ENCODE data around the gene WBP2NL. TPM values are rescaled to one million over a fixed set of nuclear protein-coding genes. Genes with fewer than 3 reads are reported as not detected.

WBP2NL gene
- total and polyA plus RNA-seq, 2 donors (not counting 1 experiment from before 2014, with no cell fraction given): 1.6 to 10.4 TPM

DNA sequence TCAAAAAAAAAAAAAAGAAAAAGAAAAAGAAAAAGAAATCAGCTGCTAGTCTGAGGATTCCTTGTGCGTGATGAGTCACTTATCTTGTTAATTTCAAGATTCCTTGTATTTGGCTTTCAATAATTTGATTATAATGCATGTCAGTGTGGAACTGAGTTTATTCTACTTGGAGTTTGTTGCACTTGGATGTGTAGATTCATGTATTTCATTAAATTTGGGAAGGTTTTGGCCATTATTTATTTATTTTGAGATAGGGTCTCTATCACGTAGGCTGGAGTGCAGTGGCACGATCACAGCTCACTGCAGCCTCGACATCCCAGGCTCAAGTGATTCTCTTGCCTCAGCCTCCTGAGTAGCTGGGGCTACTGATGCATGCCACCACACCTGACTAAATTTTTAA is 14.8 kb downstream of the WBP2NL start:
- no peaks in the 10 kb centered on the region for H3K4me1 ChIP-seq (ENCODE audit: control insufficient read depth in 2 of 2, insufficient read depth in 2 of 2, low read length in 2 of 2)
- TF ChIP-seq, protein P1, sequence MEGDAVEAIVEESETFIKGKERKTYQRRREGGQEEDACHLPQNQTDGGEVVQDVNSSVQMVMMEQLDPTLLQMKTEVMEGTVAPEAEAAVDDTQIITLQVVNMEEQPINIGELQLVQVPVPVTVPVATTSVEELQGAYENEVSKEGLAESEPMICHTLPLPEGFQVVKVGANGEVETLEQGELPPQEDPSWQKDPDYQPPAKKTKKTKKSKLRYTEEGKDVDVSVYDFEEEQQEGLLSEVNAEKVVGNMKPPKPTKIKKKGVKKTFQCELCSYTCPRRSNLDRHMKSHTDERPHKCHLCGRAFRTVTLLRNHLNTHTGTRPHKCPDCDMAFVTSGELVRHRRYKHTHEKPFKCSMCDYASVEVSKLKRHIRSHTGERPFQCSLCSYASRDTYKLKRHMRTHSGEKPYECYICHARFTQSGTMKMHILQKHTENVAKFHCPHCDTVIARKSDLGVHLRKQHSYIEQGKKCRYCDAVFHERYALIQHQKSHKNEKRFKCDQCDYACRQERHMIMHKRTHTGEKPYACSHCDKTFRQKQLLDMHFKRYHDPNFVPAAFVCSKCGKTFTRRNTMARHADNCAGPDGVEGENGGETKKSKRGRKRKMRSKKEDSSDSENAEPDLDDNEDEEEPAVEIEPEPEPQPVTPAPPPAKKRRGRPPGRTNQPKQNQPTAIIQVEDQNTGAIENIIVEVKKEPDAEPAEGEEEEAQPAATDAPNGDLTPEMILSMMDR (IDR thresholded peaks at IDR 0.05): no peak
- TF ChIP-seq EZH2 (IDR thresholded peaks at IDR 0.05; ENCODE audit: borderline replicate concordance, insufficient read depth, low read depth, low read length, poor library complexity, severe bottlenecking): no peak
- H3K27me3 ChIP-seq (replicated peaks in 1 of 4; ENCODE audit: control extremely low read depth in 1 of 4, control insufficient read depth in 3 of 4, insufficient read depth in 4 of 4, low read length in 3 of 4): peaks cover 0 to 4% (median 0%) of the 10 kb centered on the region in 4 experiments
- no peak for DNase-seq
- no peak for ATAC-seq (ENCODE audit: low read depth)
- intact Hi-C loops (cut with micrococcal nuclease): no loop called here
- peaks cover 5% of the 10 kb centered on the region for H3K9me3 Mint-ChIP-seq (ENCODE audit: insufficient read depth)
- H3K4me3 Mint-ChIP-seq: no peak overlapping the region
- no peaks in the 10 kb centered on the region for H3K36me3 ChIP-seq (replicated peaks in 1 of 2; ENCODE audit: control extremely low read depth in 1 of 2, control insufficient read depth in 1 of 2, extremely low read depth in 1 of 2, insufficient read depth in 2 of 2, low read length in 1 of 2)
- no peaks in the 10 kb centered on the region for H4K20me1 ChIP-seq (ENCODE audit: control insufficient read depth, insufficient read depth, low read length, poor library complexity, severe bottlenecking)
- ChIA-PET CTCF (no interaction called here), POLR2A (no interaction called here)
- H3K27ac ChIP-seq (ENCODE audit: low read length in 2 of 2): no peak overlapping the region
- no peak overlapping the region for H3K27ac Mint-ChIP-seq
- no peak overlapping the region for H3K4me3 ChIP-seq (ENCODE audit: control extremely low read depth in 1 of 5, extremely low read depth in 1 of 5, insufficient read depth in 1 of 5, low read depth in 2 of 5, low read length in 4 of 5)
- H3K4me2 ChIP-seq (replicated peaks; ENCODE audit: low read depth, low read length, poor library complexity, severe bottlenecking): no peak overlapping the region
- H3K4me1 Mint-ChIP-seq: peaks cover 2% of the 10 kb centered on the region
- no peak overlapping the region for H3K9ac ChIP-seq (ENCODE audit: low read length)
- no peaks in the 10 kb centered on the region for H3K79me2 ChIP-seq (ENCODE audit: control insufficient read depth, insufficient read depth, low read length)
- no peak overlapping the region for H2AFZ ChIP-seq (ENCODE audit: insufficient read depth, low read depth, low read length, poor library complexity, severe bottlenecking)
- peaks cover 3% of the 10 kb centered on the region for H3K27me3 Mint-ChIP-seq
- WGBS (ENCODE audit: insufficient coverage): 72% methylated on average over 3 of the region's 4 CpGs
- peaks cover 4 to 25% (median 24%) of the 10 kb centered on the region in 3 donors for H3K9me3 ChIP-seq (ENCODE audit: control extremely low read depth in 1 of 3, control insufficient read depth in 2 of 3, insufficient read depth in 1 of 3, low read length in 2 of 3)

DNA sequence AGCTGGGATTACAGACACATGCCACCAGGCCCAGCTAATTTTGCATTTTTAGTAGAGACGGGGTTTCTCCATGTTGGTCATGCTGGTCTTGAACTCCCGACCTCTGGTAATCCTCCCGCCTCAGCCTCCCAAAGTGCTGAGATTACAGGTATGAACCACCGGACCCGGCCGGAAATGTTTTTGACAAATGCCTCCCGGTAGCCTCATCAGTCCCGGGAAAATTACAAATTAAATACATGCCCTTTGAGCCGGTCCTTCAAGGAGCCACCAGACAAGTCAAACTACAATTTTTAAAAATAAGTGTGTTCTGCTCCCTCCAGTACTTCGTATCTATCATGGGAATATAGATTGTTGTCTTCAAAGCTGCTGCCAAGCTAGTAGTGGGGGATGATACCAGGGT is 17.5 kb downstream of the WBP2NL start:
- TF ChIP-seq, protein P1 (IDR thresholded peaks at IDR 0.05): no peak
- no peak for TF ChIP-seq EZH2 (IDR thresholded peaks at IDR 0.05; ENCODE audit: borderline replicate concordance, insufficient read depth, low read depth, low read length, poor library complexity, severe bottlenecking)
- intact Hi-C loops (cut with micrococcal nuclease): no loop called here
- Mint-ChIP-seq H3K27me3 (no peaks in the 10 kb centered on the region), H3K4me3 (no peak overlapping the region), H3K4me1 (peaks cover 2% of the 10 kb centered on the region), H3K27ac (no peak overlapping the region), H3K9me3 (ENCODE audit: insufficient read depth) (no peaks in the 10 kb centered on the region)
- no peak overlapping the region for H3K4me3 ChIP-seq (ENCODE audit: control extremely low read depth in 1 of 5, extremely low read depth in 1 of 5, insufficient read depth in 1 of 5, low read depth in 2 of 5, low read length in 4 of 5)
- ATAC-seq (ENCODE audit: low read depth) (no peak), DNase-seq (no peak)
- H4K20me1 ChIP-seq (ENCODE audit: control insufficient read depth, insufficient read depth, low read length, poor library complexity, severe bottlenecking): no peaks in the 10 kb centered on the region
- CTCF ChIA-PET: interaction anchor here (0.5 to 1.3 kb wide), 4 partner anchors 9 to 158 kb away, joined by 3 read pairs; no protein-coding TSS in a partner anchor
- H3K9ac ChIP-seq (ENCODE audit: low read length): no peak overlapping the region
- no peak overlapping the region for H3K4me2 ChIP-seq (replicated peaks; ENCODE audit: low read depth, low read length, poor library complexity, severe bottlenecking)
- peaks cover 0 to 13% (median 5%) of the 10 kb centered on the region in 3 donors for H3K9me3 ChIP-seq (ENCODE audit: control extremely low read depth in 1 of 3, control insufficient read depth in 2 of 3, insufficient read depth in 1 of 3, low read length in 2 of 3)
- H3K27me3 ChIP-seq (replicated peaks in 1 of 4; ENCODE audit: control extremely low read depth in 1 of 4, control insufficient read depth in 3 of 4, insufficient read depth in 4 of 4, low read length in 3 of 4): peaks cover 0 to 4% (median 0%) of the 10 kb centered on the region in 4 experiments
- no peaks in the 10 kb centered on the region for H3K4me1 ChIP-seq (ENCODE audit: control insufficient read depth in 2 of 2, insufficient read depth in 2 of 2, low read length in 2 of 2)
- no peak overlapping the region for H2AFZ ChIP-seq (ENCODE audit: insufficient read depth, low read depth, low read length, poor library complexity, severe bottlenecking)
- no peaks in the 10 kb centered on the region for H3K36me3 ChIP-seq (replicated peaks in 1 of 2; ENCODE audit: control extremely low read depth in 1 of 2, control insufficient read depth in 1 of 2, extremely low read depth in 1 of 2, insufficient read depth in 2 of 2, low read length in 1 of 2)
- no peak overlapping the region for H3K27ac ChIP-seq (ENCODE audit: low read length in 2 of 2)
- no peaks in the 10 kb centered on the region for H3K79me2 ChIP-seq (ENCODE audit: control insufficient read depth, insufficient read depth, low read length)
- WGBS (ENCODE audit: insufficient coverage): 87% methylated on average over 9 of the region's 10 CpGs
- POLR2A ChIA-PET: no interaction called here

Measured in B cell (primary cell).